Nephron progenitor cell (in vitro differentiated cells): Measurements from ENCODE around the gene RPTOR.

ENCODE experiments used
- DNase-seq: peaks from one replicate; pipeline ENCODE4 v3.0.0; 2021
- H3K27ac Mint-ChIP-seq: 2 replicates; pipeline ENCODE4 v1.8.0; 2021; ENCODE audit warnings: mild to moderate bottlenecking, moderate library complexity, mixed read lengths
- H3K27me3 Mint-ChIP-seq: 2 replicates; pipeline ENCODE4 v1.8.0; 2021; ENCODE audit warnings: mild to moderate bottlenecking, low read depth, mixed read lengths; ENCODE audit not compliant: poor library complexity
- H3K36me3 Mint-ChIP-seq: 2 replicates; pipeline ENCODE4 v1.8.0; 2021; ENCODE audit warnings: low read depth, mixed read lengths
- H3K4me1 Mint-ChIP-seq: 2 replicates; pipeline ENCODE4 v1.8.0; 2021; ENCODE audit warnings: mixed read lengths
- H3K4me3 Mint-ChIP-seq: 2 replicates; pipeline ENCODE4 v1.8.0; 2021; ENCODE audit warnings: mild to moderate bottlenecking, moderate library complexity, mixed read lengths
- H3K9me3 Mint-ChIP-seq: 2 replicates; pipeline ENCODE4 v1.8.0; 2021; ENCODE audit warnings: mild to moderate bottlenecking, moderate library complexity, mixed read lengths
- CTCF ChIP-seq: fragments of 200-600 bp; sonication (generic); IDR thresholded peaks from 2 replicates; pipeline ENCODE4 v1.5.0; 2021; ENCODE audit warnings: antibody characterized with exemption

RPTOR gene

GRCh38 chr17:80523054-80523744 lies 21.4 kb upstream of the RPTOR start:
- Mint-ChIP-seq H3K4me3 (no peak overlapping the region), H3K27ac (no peak overlapping the region), H3K36me3 (no peaks in the 10 kb centered on the region), H3K4me1 (peaks cover 64% of the 10 kb centered on the region), H3K27me3 (peaks cover 64% of the 10 kb centered on the region), H3K9me3 (no peaks in the 10 kb centered on the region)
- TF ChIP-seq CTCF, result no peak
- no peak for DNase-seq

GRCh38 chr17:80523956-80524712 lies 20.5 kb upstream of the RPTOR start:
- no peak for TF ChIP-seq CTCF
- Mint-ChIP-seq H3K9me3 (no peaks in the 10 kb centered on the region), H3K36me3 (no peaks in the 10 kb centered on the region), H3K4me3 (no peak overlapping the region), H3K27ac (no peak overlapping the region), H3K4me1 (peaks cover 64% of the 10 kb centered on the region), H3K27me3 (peaks cover 65% of the 10 kb centered on the region)
- DNase-seq, result no peak

GRCh38 chr17:80526116-80526910 lies 18.3 kb upstream of the RPTOR start:
- DNase-seq, result no peak
- Mint-ChIP-seq H3K9me3 (no peaks in the 10 kb centered on the region), H3K4me1 (peaks cover 52% of the 10 kb centered on the region), H3K4me3 (no peak overlapping the region), H3K27me3 (peaks cover 61% of the 10 kb centered on the region), H3K27ac (no peak overlapping the region), H3K36me3 (no peaks in the 10 kb centered on the region)
- TF ChIP-seq CTCF, result no peak

- TF ChIP-seq CTCF, result no peak
- Mint-ChIP-seq H3K27me3 (peaks cover 64% of the 10 kb centered on the region), H3K27ac (no peak overlapping the region), H3K4me3 (no peak overlapping the region), H3K9me3 (no peaks in the 10 kb centered on the region), H3K36me3 (no peaks in the 10 kb centered on the region), H3K4me1 (peaks cover 51% of the 10 kb centered on the region)
- DNase-seq, result no peak
Measured at GRCh38 chr17:80527016-80527645, 17.5 kb upstream of the RPTOR start.

GRCh38 chr17:80528536-80528935 lies 16.1 kb upstream of the RPTOR start:
- no peak for DNase-seq
- Mint-ChIP-seq H3K36me3 (no peaks in the 10 kb centered on the region), H3K9me3 (no peaks in the 10 kb centered on the region), H3K4me3 (no peak overlapping the region), H3K27me3 (peaks cover 60% of the 10 kb centered on the region), H3K4me1 (peaks cover 48% of the 10 kb centered on the region), H3K27ac (no peak overlapping the region)
- TF ChIP-seq CTCF, result no peak
